NCI-H2029 (cell line): Measurements from ENCODE around the gene TBC1D17.

ENCODE experiments used
- DNase-seq: peaks from one replicate; lab custom pipeline; 2025; lab: John Stamatoyannopoulos, UW

TBC1D17 gene

DNA sequence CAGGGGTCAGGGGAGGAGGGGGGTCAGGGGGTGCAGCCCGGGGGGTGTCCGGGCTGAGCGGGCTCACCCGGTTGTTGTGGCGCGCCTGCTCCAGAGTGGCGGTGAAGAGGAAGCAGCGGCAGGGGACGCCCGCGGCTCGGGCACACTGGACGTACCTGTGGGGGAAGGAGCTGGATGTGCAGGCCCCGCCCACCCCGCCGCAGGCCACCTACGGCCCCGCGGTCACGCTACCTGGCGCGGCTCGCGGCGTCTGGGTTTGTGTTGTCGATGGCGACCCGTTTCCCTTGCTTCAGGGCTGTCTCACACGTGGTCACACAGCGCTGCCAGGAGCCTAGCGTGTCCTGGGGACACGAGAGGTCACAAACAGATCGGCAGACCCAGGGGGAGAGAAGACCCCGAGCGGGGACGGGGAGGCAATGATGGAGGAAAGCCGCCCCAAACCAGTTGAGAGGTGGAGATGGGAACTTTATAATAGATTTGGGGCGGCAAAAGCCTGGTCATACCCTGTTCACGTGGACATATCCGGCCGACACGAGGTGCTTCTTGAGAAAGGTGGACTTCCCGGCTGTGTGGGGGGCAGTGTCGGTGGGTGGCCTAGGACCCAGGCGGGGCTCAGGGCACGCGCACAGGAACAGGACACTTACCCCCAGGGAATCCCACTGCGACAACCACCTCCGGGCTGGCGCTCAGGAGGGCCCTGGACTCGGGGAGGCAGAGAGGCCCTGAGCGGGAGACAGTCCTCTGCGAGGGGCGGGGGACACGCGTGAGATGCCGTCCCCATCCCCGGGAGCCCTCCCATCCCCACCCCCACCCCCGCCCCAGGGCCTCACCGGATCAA lies 15.7 kb upstream of the TBC1D17 start:
- DNase-seq: no peak

DNA sequence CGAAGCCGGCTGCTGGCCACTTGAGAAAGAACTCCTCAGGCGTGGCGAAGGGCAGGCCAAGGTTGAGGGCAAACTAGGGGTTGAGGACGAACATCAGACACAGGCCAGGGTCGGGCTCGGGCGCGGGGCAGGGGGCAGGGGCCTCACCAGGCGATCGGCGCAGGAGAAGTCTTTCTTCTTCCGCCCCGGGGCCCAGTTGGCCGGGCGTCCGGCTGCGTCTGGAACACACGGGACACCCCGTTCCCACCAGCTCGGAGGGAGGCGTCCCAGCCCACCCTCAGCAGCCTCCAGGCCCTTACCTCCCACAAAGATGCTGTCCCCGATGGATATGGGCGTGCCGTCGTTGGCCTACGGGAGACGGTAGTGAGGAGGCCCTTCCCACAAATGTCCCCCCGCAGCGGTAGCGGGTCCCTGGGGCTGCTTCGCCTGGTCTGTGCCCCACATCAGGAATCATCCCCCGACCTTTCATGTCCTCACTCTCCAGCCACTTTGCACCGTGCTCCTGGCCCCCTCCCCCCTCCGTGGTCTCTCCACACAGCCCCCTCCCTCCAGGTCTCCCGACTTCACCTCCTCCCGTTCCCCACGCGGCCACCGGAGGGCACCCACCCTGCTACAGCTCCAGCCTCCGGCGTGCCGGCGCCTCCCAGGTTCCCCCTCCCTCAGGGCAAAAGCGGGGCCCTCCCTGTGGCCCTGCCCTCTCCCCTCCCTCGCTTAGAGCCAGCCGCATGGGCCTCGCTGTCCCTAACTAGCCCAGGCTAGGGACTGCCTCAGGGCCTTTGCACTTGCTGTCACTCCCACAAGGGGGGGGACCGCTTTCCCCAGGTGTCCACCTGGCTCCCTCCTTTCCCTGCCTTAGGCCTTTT lies 14.9 kb upstream of the TBC1D17 start:
- DNase-seq: no peak

DNA sequence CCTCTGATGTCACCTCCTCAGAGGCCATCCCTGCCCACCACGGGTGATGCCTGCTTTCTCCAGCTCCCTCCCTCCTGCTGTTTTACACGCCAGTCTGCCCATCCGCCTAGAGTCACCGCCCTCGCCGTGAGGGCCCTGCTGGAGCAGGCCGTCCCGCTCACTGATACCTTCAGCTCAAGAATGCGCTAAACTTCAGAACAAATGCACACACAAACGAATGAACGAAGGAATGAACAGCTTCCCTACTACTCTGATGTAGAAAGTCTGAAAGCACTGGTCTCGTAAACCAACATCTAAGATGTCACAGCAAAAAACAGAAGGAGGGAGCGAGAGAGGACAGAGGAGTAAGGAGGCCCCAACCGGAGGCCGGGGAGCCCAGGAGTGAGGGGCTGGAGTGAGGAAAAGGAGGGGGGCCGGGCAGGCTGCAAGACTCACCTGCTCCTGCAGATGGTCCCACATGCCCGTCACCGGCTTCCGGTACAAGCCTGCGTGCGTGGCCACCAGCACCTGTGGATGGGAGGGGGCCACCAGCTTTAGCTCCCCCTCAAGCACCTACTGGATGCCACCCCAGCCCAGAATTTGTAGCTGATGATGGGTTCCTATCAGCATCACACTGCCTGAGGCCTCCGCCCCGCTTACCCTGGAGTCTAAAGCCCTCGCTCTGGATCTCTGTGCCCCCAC lies 14.1 kb upstream of the TBC1D17 start:
- no peak for DNase-seq

DNA sequence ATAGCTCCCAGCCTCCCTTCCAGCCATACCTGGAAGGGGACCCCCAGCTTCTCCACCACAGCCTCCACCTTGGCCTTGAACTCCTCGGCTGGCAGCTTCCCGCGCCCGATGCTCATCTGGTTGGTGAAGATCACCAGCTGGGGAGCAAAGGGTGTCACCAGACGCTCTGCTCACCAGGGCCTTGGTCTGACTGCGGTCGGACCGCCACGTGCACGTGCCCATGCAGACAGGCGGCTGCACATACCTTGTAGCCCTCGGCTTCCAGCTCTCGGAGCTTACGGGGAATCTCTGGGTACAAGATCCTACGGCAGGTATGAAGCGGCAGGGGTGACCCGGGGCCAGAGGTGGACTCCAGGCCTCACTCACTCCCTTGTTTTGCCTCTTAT lies 13.6 kb upstream of the TBC1D17 start:
- no peak for DNase-seq

DNA sequence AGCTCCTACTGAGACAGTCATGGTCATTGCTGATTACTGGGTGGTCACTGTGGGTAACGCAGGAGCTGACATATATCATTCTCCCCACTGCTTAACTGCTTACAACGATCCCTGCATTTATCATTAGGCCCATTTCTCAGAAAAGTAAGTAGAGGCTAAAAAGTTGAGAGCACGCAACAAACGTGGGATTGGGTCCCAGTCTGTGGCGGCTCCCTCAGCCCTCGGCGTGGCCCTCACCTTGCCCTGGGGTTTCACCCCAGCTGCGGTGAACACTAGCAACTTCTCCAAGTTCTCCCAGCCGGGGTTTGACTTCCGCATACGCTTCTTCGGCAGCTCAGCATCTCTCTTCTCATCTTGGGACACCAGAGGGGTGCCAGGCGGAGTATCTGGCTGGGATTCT lies 12.6 kb upstream of the TBC1D17 start:
- DNase-seq: no peak

DNA sequence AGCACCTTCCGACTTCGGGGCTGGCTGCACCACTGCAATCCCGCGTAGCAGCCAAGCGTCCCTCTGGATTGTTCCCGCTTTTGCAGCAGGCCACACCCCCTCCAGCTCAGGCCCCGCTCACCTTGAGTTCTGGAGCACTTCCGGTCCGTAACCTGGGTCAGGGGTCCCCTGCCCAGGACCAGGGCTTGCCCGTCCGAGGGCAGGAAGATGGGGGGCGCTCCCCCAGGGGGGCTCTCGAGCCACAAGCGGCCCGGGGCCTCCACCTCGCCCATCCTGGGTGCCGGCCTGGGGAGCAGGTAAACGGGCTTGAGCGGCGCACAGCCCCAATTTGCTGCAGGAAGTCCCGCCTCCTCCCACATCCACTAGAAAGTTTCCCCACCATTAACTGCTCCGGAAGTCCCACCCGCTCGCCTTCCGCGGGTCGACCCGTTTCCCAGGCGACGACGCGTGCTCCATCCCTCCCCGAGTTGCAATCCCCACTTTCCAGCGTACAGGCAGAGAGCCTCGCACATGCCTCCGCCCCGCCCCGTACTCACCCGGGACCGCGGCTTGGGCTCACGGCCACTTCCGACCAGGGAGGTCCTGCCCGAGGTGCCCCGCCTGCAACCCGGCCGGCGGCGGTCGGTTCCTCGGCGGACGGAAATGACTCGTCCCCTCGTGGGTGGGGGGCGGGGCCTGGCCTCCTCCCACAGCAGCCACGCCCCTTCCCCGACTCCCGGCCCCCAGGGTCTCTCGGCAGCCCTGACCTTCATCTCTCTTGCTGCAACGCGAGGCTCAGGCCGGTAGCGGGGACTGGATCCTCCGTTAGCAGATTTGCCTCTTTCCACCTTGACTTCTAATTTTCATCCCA lies 10.3 kb upstream of the TBC1D17 start, which contains the start of gene PNKP:
PNKP (minus strand) TSS at position 644 of the 850 bp plus-strand sequence; CDS start at position 272, 372 bp downstream.
- peak; percentile 96 for DNase-seq

DNA sequence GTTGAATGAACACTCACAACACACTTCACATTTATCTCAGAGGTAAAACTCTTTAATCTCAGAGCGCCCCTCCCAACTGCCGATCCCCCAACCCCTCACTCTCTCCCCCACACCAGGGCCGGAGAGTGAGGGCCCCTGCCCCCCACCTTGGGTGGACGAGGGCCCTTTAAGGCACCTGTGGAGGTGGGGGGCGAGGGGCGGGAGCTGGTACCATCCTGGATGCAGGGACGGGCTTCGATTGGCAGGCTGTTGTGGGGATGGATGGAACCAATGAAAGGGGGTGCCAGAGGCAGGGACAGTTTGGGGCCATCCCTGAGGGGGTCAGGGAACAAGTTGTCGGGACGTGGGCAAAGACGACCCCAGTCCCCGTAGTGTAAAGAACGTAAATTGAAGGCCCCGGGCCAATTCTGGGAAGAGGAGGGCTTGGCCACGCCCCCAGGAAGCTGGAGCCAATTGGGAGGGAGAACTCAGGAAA lies 8.5 kb upstream of the TBC1D17 start:
- DNase-seq: peak; percentile 70

DNA sequence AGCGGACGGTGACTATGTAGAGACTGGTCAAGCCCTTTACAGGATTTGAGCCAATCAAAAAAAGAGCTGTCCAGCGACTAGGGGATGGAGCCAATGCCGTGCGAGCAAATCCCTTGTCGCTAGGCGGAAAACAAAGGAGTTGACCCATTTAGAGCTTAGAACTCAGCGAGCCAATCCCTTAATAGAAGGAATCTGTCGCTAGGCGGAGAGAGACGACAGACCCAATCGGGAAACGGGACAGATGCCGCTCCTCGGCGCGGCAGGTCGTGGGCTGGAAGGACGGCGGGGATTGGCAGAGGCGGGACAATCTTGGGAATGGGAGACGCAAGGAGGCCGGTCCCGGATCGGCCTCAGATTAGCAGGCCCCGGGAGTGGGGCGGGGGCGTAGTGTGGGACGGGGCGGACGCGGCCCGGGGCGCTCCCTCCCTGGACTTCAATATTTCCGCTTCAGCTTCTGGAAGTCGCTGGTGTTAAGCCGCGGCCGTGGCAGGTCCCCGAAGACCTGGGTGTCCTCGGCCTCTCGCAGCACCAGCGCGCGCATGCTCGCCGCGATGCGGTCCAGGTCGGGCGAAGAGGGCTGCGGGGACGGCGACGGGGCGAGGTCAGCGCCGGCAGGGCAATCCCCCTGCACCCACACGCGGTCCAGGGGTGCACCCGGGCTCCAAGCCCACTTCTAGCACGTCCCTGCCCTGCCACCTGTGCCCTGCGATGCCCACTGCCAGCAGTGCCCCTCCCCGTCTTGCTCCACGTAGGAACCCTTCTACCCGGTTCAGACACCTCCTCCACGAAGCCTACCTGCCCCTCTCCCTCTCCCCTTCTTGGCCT lies 7.8 kb upstream of the TBC1D17 start:
- DNase-seq: peak; percentile 99

DNA sequence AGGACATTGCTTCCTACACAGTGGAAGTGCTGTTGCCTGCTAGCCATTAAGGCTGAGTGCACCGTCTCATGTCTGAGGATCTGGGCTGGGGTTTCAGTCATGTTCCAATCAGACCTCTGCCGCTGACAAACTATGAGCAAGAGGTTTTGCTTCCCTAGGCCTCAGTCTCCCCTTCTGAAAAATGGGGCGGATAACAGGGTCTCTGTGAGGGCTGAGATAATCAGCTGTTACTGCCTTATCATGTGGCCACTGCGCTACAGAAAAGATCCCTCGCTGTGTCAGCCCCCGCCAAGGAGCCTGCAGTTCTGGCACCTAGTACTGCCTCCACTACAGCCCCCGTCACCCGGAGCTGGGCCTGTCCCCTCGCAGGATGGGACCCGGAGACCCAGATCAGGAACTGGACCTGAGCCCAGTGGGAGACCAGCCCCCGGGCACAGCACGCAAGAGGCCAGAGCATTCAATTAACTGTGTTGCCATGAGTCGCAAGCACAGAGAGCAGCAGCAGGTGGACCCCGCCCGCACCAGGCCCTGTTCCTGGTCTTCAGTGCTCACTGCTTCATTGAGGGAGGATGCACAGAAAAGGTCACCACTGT lies 7.1 kb upstream of the TBC1D17 start:
- DNase-seq: no peak

DNA sequence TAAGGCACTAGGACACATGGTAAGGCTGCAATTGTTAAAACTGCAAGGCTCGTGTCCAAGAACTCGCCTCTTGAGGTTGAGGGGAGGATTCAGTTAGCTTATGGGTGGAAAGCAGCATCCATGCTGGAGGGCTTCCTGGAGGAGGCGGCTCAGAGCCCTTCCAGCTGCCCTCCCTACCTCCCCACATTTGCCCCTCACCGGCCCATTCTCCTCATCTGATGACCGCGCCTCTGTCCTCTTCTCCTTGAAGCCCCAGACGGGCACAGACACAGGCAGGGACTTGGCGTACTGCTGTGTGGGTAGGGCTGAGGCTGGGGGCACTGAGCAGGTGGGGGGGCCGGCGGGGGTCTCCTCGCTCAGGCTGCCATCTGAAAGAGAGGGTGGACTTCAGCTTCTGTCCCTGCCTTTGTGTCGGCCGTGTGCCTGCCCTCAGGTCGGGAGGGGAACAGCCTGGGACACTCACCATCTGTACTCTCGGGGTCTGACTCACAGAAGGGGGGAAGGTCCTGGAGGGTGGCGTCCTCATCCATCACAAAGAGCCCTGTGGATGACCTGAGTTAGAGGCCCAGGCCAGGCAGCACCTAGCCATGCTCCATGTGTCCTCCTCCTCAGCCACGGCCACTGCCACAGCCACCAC lies 6.0 kb upstream of the TBC1D17 start:
- no peak for DNase-seq

DNA sequence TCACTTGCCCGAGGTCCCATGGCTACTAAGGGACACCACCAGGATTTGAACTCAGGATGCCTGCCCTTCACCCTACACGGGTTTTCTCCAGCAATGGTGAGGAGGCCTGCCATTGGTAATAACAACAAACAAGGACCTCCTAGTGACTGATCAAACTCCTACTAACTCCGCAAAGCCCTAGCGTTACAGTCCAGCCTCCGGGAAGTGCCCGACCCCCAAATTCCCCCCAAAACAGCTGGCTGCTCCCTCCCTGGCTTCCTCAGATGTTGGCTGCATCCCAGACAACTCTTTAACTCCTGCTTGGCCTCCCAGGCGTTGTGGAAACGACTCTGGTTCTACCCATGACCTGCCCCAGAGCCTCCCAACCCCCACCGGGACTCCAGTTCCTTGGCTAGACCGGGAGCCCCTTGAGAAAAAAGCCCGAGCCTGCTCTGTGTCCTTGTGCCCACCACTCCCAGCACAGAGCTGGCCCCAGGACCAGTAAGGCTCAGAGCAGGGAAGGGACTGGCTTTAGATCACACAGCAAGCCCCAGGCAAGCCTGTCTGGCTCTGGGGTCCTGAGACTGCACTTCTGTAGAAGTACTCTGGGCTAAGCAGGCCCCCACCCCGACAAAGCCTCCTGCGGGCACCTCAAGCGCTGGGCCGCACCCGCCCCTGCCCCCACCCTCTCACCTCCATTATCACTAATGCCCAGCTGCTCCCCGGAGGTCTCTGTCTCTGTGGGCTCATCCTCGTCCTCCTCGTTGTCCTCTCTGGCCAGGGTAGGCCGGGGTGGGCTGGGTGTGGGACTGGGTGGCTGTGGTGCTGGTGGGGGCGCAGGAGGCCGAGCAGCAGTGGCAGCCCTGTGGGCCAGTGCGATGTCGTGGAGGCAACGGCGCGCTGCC lies 5.0 kb upstream of the TBC1D17 start:
- no peak for DNase-seq

DNA sequence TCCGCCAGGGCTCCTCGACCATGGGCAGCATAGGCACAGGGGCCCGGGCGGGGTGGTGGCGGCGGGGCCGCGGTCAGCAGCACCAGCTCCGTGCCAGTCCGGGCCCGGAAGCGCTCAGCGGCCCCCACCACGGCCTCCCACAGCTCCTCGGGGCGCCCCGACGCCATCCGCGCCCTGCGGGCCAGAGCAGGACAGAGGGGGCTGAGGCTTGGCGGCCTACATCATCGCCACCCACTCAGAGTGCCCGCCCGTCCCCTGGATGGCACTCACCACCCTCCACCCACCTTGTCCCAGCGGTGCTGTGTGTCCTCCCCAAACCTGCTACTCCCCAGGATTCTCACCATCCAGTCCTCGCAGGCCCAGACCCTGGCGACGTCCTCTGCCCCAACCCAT lies 4.4 kb upstream of the TBC1D17 start:
- DNase-seq: no peak

DNA sequence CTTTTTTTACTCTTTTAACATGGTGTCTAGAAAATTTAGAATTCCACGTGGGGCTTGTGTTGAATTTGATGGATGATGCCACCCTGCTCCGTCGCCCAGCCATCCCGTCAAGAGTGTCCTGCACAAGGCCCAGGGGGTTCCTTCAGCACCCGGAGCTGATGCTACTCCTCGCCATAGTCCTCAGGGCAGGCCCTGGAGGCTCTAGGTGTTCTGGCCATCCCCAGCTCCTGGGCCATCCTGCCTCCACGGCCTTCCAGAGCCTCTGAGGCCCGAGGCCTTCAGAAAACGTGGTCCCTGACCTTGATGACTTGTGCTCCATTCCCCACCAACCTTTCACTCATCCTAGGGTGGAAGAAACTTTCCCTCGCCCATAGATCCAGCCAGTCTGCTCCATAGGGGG lies 3.7 kb upstream of the TBC1D17 start:
- DNase-seq: no peak

DNA sequence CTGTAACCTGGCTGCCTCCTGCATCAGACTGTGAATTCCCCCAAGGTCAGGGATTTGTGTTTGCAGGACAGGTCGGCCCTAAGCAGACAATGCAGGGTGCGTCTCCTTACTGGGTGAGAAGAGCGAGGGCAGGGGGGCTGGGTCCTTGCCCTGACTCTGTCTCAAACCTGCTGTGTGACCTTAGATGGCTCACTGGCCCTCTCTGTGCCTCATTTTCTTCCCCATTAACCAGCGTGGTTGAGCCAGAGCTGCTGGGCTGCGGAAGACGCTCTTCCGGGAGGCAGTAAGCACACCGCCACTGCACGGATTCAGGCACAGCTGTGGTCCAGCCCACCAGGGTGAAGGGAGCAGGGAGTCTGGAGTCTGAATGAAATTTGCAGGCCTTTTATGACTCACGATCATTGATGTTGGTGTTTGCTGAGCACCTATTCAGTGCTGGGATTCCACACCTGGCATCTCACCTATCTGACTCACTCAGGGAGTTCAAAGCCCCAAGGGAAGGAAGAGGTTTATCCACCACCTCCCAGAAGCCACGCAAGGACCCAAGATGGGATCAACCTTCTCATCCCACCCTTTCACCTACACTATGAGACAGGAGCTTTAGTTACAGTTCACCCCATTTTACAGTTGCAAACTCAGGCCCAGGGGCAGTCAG lies 2.9 kb upstream of the TBC1D17 start:
- no peak for DNase-seq

DNA sequence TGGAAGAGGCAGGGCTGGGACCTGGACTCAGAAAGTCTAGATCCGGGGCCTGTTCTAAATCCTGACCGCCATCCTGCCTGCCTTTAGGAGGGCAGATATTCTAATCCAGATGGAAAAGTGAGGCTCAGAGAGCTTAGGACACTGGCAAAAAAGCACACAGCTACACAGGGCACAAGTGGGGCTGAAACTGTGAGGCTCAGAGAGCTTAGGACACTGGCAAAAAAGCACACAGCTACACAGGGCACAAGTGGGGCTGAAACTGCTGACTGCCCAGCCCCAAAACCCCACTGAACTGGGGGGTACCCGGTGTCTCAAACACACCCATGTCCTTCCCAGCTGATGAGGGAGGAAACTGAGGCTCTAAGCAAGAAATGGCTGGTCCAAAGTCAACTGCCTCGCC lies 2.3 kb upstream of the TBC1D17 start:
- DNase-seq: no peak

DNA sequence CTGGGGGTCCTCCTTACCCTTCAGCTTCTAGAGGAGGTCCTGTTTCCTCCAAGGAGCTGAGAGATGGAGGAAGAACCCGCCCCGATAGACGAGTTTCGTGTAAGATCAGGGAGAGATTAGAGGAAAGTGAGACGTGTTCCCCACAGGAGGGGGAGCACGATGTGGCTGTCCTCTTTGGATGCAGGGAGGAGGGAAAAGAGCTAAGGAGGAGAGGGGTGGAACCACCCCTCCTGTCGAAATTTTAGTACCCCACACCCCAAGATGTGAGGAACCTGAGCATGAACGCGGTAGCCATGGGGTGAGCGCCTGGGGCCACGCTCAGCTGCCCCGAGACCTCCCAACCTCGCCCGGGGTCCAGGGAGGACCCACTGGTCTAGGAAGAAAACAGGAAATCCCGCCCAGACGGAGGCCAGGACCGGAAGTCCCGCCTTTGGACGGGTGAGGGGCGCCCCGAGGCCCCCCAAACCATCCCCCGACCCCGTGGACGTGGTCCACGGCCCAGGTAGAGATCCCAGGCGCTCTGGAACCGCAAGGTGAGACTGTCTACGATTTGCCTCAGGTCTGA lies 1.6 kb upstream of the TBC1D17 start:
- no peak for DNase-seq

DNA sequence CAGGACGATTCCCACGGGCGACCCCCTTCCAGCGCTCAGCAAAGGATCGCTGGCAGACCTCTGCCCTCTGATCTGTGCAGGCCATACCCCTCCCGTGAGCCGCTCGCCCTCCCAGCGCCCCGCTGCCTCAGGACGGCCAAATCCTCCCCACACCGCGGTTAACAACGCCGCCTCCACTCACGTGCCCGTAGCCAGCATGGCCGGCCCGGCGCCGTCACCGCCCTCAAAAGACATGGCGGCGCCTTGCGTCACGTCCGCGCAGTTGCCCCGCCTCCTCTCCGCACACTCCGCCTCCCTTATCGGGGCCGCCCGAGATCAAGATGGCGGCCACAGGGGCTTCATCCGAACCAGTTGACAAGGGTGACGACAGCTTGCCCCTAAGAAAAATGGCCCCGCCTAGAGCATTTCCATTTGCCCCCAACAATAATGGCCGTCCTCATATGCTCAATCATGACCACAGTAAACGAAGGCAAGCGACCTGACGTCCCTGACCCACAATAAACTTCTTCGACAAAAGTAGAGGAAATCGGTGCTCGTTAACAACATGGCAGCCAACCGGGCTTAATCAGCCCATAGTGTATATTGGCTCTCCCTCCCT lies 981 bp upstream of the TBC1D17 start:
- DNase-seq: peak; percentile 98
